Muscle layer of colon (tissue), 2 donors: Measurements from ENCODE around the gene SRGAP3.
"Not testable (repeated sequence)": the region's sequence is repeated elsewhere in the genome, so short reads cannot be mapped to it uniquely, and the experiment has no call there.

Source experiments
- H3K27ac ChIP-seq: one replicate; pipeline ENCODE4 v1.7.0; 2013; ENCODE audit warnings: low read depth, mild to moderate bottlenecking, low read length, moderate library complexity
- H3K27me3 ChIP-seq, 2 donors: one replicate each; pipeline ENCODE4 v1.7.0; 2013; ENCODE audit warnings: low read length in 2 of 2, mild to moderate bottlenecking in 2 of 2; ENCODE audit not compliant: insufficient read depth in 2 of 2, control insufficient read depth in 1 of 2
- H3K36me3 ChIP-seq: one replicate; pipeline ENCODE4 v1.7.0; 2013; ENCODE audit warnings: mild to moderate bottlenecking, low read length; ENCODE audit not compliant: insufficient read depth
- H3K4me1 ChIP-seq: one replicate; pipeline ENCODE4 v1.7.0; 2013; ENCODE audit warnings: mild to moderate bottlenecking, low read length; ENCODE audit not compliant: insufficient read depth
- H3K4me3 ChIP-seq, 2 donors: one replicate each; pipeline ENCODE4 v1.7.0; 2013; ENCODE audit warnings: low read length in 2 of 2, low read depth in 1 of 2, mild to moderate bottlenecking in 1 of 2, moderate library complexity in 1 of 2
- H3K9ac ChIP-seq: one replicate; pipeline ENCODE4 v1.7.0; 2013; ENCODE audit warnings: low read length
- H3K9me3 ChIP-seq: one replicate; pipeline ENCODE4 v1.7.0; 2013; ENCODE audit warnings: mild to moderate bottlenecking, low read length
- donor health status: abdominal sarcoma.
- donor health status: Adenocarcinoma of cecum.

The SRGAP3 gene

DNA sequence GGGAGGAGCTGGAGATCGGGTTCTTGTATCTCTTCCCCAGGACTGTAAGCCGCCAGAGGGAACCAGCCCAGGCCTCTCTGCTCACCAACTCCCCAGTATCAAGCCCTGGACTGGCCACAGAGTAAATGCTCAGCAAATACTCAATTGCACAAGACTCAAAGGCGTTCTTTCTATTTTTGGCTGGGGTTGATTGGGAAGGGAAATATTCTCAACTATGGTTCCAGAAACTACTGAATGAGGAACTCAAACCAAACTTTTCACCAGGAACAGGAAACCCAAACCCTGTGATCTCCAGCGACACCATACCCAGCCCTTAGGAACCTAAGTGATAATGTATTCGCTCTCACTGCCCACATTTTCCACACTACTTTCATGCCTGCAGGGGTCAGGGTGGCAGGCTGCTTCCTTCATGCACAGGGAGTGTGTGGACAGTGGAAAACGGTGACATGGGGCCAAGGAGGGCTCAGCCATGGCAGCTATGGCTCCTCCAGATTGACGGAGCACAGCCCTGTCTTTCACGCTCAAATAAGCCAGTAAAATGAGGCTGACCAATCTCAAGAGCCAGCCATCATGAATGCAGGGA lies 161.5 kb downstream of the SRGAP3 start:
- Histone ChIP-seq H3K9ac (no peak overlapping the region), H3K27ac (no peak overlapping the region)

DNA sequence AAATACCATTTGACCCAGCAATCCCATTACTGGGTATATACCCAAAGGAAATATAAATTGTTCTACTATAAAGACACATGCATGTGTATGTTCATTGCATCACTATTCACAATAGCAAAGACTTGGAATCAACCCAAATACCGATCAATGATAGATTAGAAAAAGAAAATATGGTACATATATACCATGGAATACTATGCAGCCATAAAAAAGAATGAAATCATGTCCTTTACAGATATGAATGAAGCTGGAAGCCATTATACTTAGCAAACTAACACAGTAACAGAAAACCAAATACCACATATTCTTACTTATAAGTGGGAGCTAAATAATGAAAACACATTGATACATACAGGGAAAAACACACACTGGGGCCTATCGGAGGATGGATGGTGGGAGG lies 164.0 kb downstream of the SRGAP3 start:
- H3K36me3 ChIP-seq, H3K9me3 ChIP-seq, H3K9ac ChIP-seq, H3K4me3 ChIP-seq, H3K4me1 ChIP-seq, H3K27ac ChIP-seq, H3K27me3 ChIP-seq: not testable (repeated sequence)

More for the DNA sequence above, 161.5 kb downstream of the SRGAP3 start:
- Histone ChIP-seq H3K9me3 (no peaks in the 10 kb centered on the region), H3K4me1 (peaks cover 6% of the 10 kb centered on the region), H3K4me3 (no peak overlapping the region), H3K36me3 (no peaks in the 10 kb centered on the region), H3K27me3 (no peaks in the 10 kb centered on the region)

DNA sequence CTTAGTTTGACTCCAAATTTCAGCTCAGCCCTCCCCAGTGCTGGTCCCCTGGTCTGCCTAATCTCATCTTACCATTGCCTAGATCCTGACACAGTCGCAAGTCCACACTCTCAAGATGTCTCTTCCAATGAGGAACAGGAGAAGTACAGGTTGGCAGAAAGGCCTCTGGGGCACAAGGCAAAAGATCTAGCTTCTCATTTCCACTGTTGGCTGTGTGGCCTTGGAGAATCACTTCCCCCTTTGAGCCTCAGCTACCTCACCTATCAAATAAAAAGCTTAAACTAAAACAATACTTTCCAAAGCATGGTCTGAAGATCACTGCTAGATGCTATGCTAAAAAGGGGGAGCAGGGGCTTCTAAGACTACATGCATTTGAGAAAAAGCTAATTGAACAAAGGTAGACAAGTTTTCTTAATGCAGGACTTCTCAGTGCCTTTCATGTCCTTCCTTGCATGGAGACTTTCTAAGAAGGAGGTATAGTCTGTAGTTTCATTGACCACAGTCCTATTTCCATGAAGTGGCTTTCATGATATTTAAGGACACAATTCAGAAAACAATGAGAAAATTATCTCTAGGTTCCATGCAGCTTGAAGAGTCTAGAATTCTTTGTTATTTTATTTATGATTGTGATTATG lies 168.1 kb downstream of the SRGAP3 start:
- Histone ChIP-seq H3K4me1 (no peaks in the 10 kb centered on the region), H3K27me3 (no peaks in the 10 kb centered on the region)

DNA sequence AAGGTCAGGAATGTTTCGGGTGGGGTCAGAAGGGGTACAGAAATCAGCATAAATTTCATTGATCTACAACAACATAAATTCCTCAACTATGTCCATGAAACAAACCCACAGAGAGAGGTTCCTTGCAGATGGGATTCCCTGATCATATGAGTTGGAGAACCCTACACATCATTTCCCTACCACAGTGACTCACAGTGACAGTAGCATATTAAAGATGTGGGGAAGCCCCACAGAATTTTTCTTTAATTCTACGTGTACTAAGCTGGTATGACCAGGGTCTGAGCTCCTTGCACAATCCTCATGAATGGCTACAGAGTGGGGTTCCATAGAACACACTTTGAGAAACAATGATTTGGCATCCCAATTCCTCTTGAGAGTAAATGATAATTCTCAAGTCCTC lies 169.3 kb downstream of the SRGAP3 start:
- H3K4me1 ChIP-seq: no peaks in the 10 kb centered on the region
- no peak overlapping the region for H3K27ac ChIP-seq
- no peaks in the 10 kb centered on the region for H3K27me3 ChIP-seq
- H3K4me3 ChIP-seq: no peak overlapping the region
- no peaks in the 10 kb centered on the region for H3K36me3 ChIP-seq
- no peaks in the 10 kb centered on the region for H3K9me3 ChIP-seq
- H3K9ac ChIP-seq: no peak overlapping the region

More for the DNA sequence above, 168.1 kb downstream of the SRGAP3 start:
- Histone ChIP-seq H3K9ac (no peak overlapping the region), H3K27ac (no peak overlapping the region), H3K9me3 (no peaks in the 10 kb centered on the region), H3K4me3 (no peak overlapping the region), H3K36me3 (no peaks in the 10 kb centered on the region)

DNA sequence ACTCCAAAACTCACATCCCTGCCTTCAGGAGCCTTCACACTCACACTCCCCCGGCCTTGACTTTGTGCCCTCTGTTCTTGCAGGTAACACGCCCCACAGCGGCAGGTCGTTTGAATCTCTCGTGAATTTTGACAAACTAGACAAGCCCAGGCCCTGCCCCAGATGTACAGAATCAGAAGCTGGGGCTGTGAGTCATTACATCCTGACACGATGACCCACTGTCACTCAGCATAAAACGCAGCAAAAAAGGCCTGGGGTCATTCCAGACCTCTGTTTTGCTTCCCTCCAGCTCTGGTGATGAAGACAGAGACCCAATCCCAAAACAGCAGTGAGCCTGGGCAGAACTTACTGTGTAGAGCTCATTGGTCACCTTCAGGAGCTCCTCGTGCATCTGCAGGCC lies 169.8 kb downstream of the SRGAP3 start:
- Histone ChIP-seq H3K4me3 (no peak overlapping the region), H3K9ac (no peak overlapping the region), H3K36me3 (no peaks in the 10 kb centered on the region), H3K4me1 (no peaks in the 10 kb centered on the region), H3K27me3 (no peaks in the 10 kb centered on the region), H3K9me3 (no peaks in the 10 kb centered on the region), H3K27ac (no peak overlapping the region)

DNA sequence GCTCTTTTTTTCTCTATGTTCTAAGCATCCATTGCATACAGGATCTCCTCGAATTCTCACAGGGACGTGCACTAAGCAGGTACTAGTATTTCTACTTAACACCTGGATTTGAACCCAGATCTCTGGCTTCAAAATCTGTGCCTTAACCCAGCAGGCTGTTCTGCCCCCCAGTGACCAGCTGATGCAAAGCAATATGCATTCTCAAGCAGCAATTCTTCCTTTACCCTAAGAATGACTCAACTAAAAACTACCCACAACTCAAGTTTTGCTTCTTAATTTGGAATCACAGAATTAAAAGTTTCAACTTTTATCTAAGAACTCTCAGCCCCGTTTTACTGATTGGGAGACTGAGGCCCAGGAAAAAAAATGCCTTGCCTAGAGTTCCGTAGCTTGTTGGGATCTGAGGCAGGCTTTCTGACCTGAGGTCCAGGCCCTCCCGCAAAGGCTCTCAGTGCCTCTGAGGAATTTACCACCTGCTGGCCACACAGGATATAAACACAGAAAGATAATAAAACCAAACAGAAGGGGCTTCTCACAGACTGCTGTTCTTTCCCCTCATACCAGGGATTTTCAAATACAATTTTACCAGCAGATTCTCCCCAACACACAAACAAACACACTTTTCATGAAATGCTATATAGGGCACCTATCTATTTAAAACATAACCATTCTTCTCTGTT lies 170.7 kb downstream of the SRGAP3 start:
- Histone ChIP-seq H3K9me3 (no peaks in the 10 kb centered on the region), H3K4me1 (no peaks in the 10 kb centered on the region), H3K4me3 (no peak overlapping the region), H3K27me3 (no peaks in the 10 kb centered on the region), H3K9ac (no peak overlapping the region), H3K36me3 (no peaks in the 10 kb centered on the region), H3K27ac (no peak overlapping the region)

DNA sequence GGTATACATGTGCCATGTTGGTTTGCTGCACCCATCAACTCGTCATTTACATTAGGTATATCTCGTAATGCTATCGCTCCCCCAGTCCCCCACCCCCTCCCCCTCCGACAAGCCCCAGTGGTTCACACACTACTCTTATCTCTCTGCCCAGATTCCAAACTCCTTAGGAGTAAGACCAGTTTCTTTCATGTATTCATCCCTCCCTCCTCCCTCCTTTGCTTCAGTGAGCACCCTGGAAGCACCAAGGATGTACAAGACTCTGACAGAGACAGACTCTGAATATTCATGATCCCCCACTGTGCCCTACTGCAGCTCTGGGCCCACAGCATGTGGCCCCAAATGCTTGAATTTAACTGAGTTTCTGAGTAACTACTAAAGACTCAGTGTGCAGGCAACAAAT lies 172.4 kb downstream of the SRGAP3 start:
- H3K27ac ChIP-seq: no peak overlapping the region
- H3K4me3 ChIP-seq: no peak overlapping the region
- H3K36me3 ChIP-seq: no peaks in the 10 kb centered on the region
- H3K27me3 ChIP-seq: no peaks in the 10 kb centered on the region
- no peaks in the 10 kb centered on the region for H3K4me1 ChIP-seq
- no peaks in the 10 kb centered on the region for H3K9me3 ChIP-seq
- H3K9ac ChIP-seq: no peak overlapping the region

DNA sequence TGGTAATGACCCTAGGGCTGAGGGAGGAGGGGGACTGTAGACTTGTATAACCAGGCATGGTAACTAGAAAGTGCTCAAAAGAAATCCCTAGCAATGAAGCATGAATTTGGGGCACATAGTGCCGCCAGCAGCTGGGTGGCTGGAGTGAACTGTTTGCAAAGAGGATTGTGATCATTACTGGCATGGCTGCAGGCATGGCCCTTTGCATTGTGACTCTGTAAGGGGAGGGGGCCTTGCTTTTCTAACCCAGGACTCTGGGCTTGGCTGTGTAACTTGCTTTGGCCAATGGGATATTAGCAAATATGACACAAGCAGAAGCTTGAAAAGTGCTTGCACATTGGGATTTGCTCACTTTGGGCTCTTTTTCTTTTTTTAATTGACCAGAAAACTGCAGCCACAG lies 173.7 kb downstream of the SRGAP3 start:
- Histone ChIP-seq H3K27me3 (no peaks in the 10 kb centered on the region), H3K36me3 (no peaks in the 10 kb centered on the region), H3K9ac (no peak overlapping the region), H3K4me3 (no peak overlapping the region), H3K4me1 (no peaks in the 10 kb centered on the region), H3K9me3 (no peaks in the 10 kb centered on the region), H3K27ac (no peak overlapping the region)

DNA sequence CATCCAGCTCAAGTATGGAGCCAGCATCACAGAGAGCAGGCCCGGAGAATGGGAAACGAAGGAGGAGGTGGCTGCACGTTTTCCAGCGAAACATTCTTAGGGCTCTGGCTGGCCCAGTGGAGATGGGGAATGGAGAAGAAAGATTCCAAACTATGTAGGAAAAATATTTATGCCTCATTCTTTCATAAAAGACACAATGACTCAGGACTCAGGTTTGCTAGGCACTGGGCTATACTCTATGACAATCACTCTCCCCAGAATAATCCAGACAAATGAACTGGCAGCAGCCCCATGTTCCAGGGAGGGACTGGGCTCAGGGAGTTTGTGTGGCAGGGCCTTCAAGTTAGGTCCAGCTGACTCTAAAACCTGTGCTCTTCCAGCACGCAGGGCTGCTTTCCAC lies 175.4 kb downstream of the SRGAP3 start:
- H3K4me3 ChIP-seq: no peak overlapping the region
- no peaks in the 10 kb centered on the region for H3K9me3 ChIP-seq
- H3K9ac ChIP-seq: no peak overlapping the region
- no peaks in the 10 kb centered on the region for H3K36me3 ChIP-seq
- H3K27me3 ChIP-seq: no peaks in the 10 kb centered on the region
- H3K4me1 ChIP-seq: no peaks in the 10 kb centered on the region
- no peak overlapping the region for H3K27ac ChIP-seq

DNA sequence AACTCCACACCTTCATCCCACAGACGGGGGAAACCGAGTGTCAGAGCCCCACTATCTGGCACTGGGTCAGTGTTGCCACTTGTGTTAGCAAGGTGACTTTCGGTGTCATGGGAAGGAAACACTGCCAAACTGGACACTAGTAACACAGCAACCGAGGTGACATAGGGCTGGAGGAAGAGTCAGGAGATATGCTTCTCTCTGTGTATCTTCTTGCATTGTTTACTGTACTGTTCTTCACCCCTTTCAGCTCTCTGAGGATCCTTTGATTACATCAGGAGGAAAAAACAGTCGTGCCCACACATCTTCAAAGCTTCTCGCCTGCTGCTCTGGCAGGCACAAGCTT lies 176.8 kb downstream of the SRGAP3 start:
- no peaks in the 10 kb centered on the region for H3K27me3 ChIP-seq
- no peaks in the 10 kb centered on the region for H3K9me3 ChIP-seq
- H3K36me3 ChIP-seq: no peaks in the 10 kb centered on the region
- H3K4me1 ChIP-seq: peaks cover under 1% of the 10 kb centered on the region
- H3K4me3 ChIP-seq: no peak overlapping the region
- no peak overlapping the region for H3K27ac ChIP-seq
- H3K9ac ChIP-seq: no peak overlapping the region

DNA sequence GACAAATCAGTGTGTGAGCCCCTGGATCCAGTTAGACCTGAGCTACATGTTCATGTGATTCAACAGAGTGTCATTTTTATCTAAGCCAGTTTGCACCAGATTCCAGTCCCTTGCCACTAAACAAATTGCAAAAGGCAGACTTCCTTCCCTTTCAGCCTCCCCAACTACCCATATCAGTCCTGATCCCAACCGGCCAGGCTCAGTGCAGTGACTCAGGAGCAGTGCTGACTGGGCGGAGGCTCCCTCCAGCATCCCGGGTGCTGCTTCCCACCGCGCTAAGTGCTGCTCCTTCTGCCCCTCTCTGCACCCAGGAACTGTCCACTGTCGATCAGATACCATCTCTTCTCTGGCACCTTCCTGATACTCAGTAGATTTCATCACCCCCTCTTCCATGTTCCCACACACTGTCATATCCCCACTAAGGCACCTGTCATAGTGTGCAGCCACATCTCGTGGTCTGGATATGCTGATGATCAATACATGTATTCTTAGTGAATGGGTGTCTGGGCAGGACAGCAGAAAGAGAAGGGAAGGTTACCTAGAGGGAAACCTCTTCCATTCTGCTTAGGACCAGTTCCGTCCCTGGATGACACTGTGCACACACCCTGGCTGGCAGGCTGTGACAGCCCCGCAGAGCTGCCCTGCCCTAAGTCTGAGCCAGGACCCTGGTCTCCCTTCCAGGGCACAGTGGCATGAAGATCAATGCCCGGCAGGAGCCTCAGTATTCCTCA lies 177.3 kb downstream of the SRGAP3 start:
- Histone ChIP-seq H3K9me3 (no peaks in the 10 kb centered on the region), H3K9ac (no peak overlapping the region), H3K27ac (no peak overlapping the region), H3K27me3 (no peaks in the 10 kb centered on the region), H3K4me3 (no peak overlapping the region), H3K36me3 (no peaks in the 10 kb centered on the region), H3K4me1 (peaks cover 6% of the 10 kb centered on the region)
